Measurements from ENCODE around the gene ATP1A1. TPM values are rescaled to one million over a fixed set of nuclear protein-coding genes. Genes with fewer than 3 reads are reported as not detected.

Gene ATP1A1
- total RNA-seq, 1 experiment from 2014 or later = 239 TPM

GRCh38 chr1:116330342-116330652 lies 42.7 kb upstream of the ATP1A1 start:
- no peaks in the 10 kb centered on the region for H3K9me3 Mint-ChIP-seq
- no peak overlapping the region for H4K8ac ChIP-seq (replicated peaks; ENCODE audit: insufficient read length, low read depth, low read length)
- no peaks in the 10 kb centered on the region for H3K23me2 ChIP-seq (ENCODE audit: insufficient read length, low read depth, low read length, poor library complexity, severe bottlenecking)
- H3K14ac ChIP-seq (ENCODE audit: insufficient read depth, low read length) = no peak overlapping the region
- H4K91ac ChIP-seq (ENCODE audit: insufficient read length, low read depth, low read length) = no peak overlapping the region
- WGBS (ENCODE audit: extremely low coverage, insufficient read length, low lambda C conversion rate) = no CpG with 5 or more reads among the region's 4 CpGs
- H3K4me1 Mint-ChIP-seq = peaks cover 15 to 16% of the 10 kb centered on the region in 2 experiments
- DNase-seq = no peak
- no peak overlapping the region for H2AFZ ChIP-seq (ENCODE audit: low read length)
- H3K36me3 Mint-ChIP-seq (ENCODE audit: insufficient read depth in 1 of 3, low read depth in 3 of 3) = no peaks in the 10 kb centered on the region
- H4K20me1 ChIP-seq (ENCODE audit: control insufficient read depth, insufficient read depth, insufficient read length) = no peaks in the 10 kb centered on the region
- peaks cover 3% of the 10 kb centered on the region; the same call in 1 of the 2 replicates for H3K4me1 ChIP-seq (ENCODE audit: insufficient read depth, low read length)
- H3T11ph ChIP-seq (ENCODE audit: low read length) = no peak overlapping the region
- H3K4ac ChIP-seq (ENCODE audit: low read depth, low read length) = no peak overlapping the region
- no peaks in the 10 kb centered on the region for H3K79me2 ChIP-seq (ENCODE audit: insufficient read depth, low read length)
- no peak overlapping the region for H3K27ac ChIP-seq (ENCODE audit: insufficient read length, low read depth, low read length)
- no peak overlapping the region for H2BK20ac ChIP-seq (ENCODE audit: low read depth, low read length, poor library complexity, severe bottlenecking)
- H2BK12ac ChIP-seq (ENCODE audit: insufficient read length, low read depth, low read length) = no peak overlapping the region
- no peak overlapping the region for H4K5ac ChIP-seq (ENCODE audit: insufficient read length, low read depth, low read length)
- no peak overlapping the region for H3K9ac ChIP-seq (ENCODE audit: extremely low read depth, insufficient read length, low read length)
- H3K27ac Mint-ChIP-seq = 0 out of 7 replicates have a peak overlapping the region, but pooled peaks of 1 of the 3 experiments have one; percentile 7
- H3K4me3 Mint-ChIP-seq = no peak overlapping the region
- H2AK5ac ChIP-seq (ENCODE audit: insufficient read length, low read length) = no peak overlapping the region
- H3K27me3 Mint-ChIP-seq (ENCODE audit: low read depth) = peaks cover 1% of the 10 kb centered on the region; the same call in 1 of the 2 replicates
- no peak overlapping the region for H2BK15ac ChIP-seq (ENCODE audit: low read depth, low read length)
- H3K27me3 ChIP-seq (ENCODE audit: insufficient read depth, low read length) = no peaks in the 10 kb centered on the region
- TF ChIP-seq, protein P1, sequence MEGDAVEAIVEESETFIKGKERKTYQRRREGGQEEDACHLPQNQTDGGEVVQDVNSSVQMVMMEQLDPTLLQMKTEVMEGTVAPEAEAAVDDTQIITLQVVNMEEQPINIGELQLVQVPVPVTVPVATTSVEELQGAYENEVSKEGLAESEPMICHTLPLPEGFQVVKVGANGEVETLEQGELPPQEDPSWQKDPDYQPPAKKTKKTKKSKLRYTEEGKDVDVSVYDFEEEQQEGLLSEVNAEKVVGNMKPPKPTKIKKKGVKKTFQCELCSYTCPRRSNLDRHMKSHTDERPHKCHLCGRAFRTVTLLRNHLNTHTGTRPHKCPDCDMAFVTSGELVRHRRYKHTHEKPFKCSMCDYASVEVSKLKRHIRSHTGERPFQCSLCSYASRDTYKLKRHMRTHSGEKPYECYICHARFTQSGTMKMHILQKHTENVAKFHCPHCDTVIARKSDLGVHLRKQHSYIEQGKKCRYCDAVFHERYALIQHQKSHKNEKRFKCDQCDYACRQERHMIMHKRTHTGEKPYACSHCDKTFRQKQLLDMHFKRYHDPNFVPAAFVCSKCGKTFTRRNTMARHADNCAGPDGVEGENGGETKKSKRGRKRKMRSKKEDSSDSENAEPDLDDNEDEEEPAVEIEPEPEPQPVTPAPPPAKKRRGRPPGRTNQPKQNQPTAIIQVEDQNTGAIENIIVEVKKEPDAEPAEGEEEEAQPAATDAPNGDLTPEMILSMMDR (conservative IDR thresholded peaks at IDR 0.05) = no peak
- H3K23ac ChIP-seq (ENCODE audit: insufficient read length, low read depth, low read length) = no peak overlapping the region
- H3K56ac ChIP-seq (ENCODE audit: insufficient read length, low read depth, low read length) = no peak overlapping the region
- no peak overlapping the region for H2BK5ac ChIP-seq (ENCODE audit: insufficient read length, low read length)
- no peaks in the 10 kb centered on the region for H3K9me3 ChIP-seq (ENCODE audit: control insufficient read depth, low read depth, low read length)
- H3K18ac ChIP-seq (ENCODE audit: insufficient read length, low read depth, low read length) = no peak overlapping the region
- H2BK120ac ChIP-seq (ENCODE audit: low read depth, low read length, poor library complexity, severe bottlenecking) = no peak overlapping the region
- H3K79me1 ChIP-seq (ENCODE audit: insufficient read depth, low read depth, low read length, poor library complexity, severe bottlenecking) = no peaks in the 10 kb centered on the region
- no peak overlapping the region for H3K4me2 ChIP-seq (ENCODE audit: insufficient read depth, insufficient read length, low read length)

Measured in H9 (cell line).